OCI-LY1 (cell line): ENCODE data around the gene KAT2B.
"Not testable (repeated sequence)": the region's sequence is repeated elsewhere in the genome, so short reads cannot be mapped to it uniquely, and the experiment has no call there.

ENCODE experiments used
- H2AFZ ChIP-seq: fragments of 200-600 bp; sonication (generic), shearing (Covaris generic); 2 replicates; pipeline ENCODE4 v1.6.0; 2014; ENCODE audit warnings: antibody characterized with exemption, mild to moderate bottlenecking, low read length
- H3F3A ChIP-seq: fragments of 200-600 bp; sonication (generic), shearing (Covaris generic); 2 replicates; pipeline ENCODE4 v1.6.0; 2014; ENCODE audit warnings: mild to moderate bottlenecking, antibody characterized with exemption, low read length, moderate library complexity; ENCODE audit not compliant: insufficient read depth
- H3K27ac ChIP-seq: fragments of 200-600 bp; sonication (generic); 2 replicates; pipeline ENCODE4 v1.5.1; 2014; ENCODE audit warnings: low read length, mixed run types, mild to moderate bottlenecking, low read depth; ENCODE audit not compliant: poor library complexity, severe bottlenecking
- H3K27me3 ChIP-seq: fragments of 200-600 bp; sonication (generic); 2 replicates; pipeline ENCODE4 v1.6.0; 2014; ENCODE audit warnings: antibody characterized with exemption, mild to moderate bottlenecking, low read length, moderate library complexity; ENCODE audit not compliant: insufficient read depth
- H3K36me3 ChIP-seq: fragments of 200-600 bp; sonication (generic); 2 replicates; pipeline ENCODE4 v1.6.1; 2014; ENCODE audit warnings: mild to moderate bottlenecking, antibody characterized with exemption, low read length, moderate library complexity, mixed read lengths; ENCODE audit not compliant: insufficient read depth
- H3K4me1 ChIP-seq: fragments of 200-600 bp; sonication (generic); 2 replicates; pipeline ENCODE4 v1.5.1; 2014; ENCODE audit warnings: mild to moderate bottlenecking, low read length, moderate library complexity; ENCODE audit not compliant: insufficient read depth, severe bottlenecking
- H3K4me2 ChIP-seq: fragments of 200-600 bp; sonication (generic), shearing (Covaris generic); 2 replicates; pipeline ENCODE4 v1.6.1; 2014; ENCODE audit warnings: low read length
- H3K4me3 ChIP-seq: fragments of 200-600 bp; sonication (generic); 2 replicates; pipeline ENCODE4 v1.5.1; 2014; ENCODE audit warnings: low read length, low read depth, mild to moderate bottlenecking, mixed read lengths; ENCODE audit not compliant: poor library complexity, severe bottlenecking
- H3K79me2 ChIP-seq: fragments of 200-600 bp; shearing (Covaris generic); 2 replicates; pipeline ENCODE4 v1.6.1; 2016; ENCODE audit warnings: mixed run types, low read length, mixed read lengths; ENCODE audit not compliant: insufficient read depth
- H3K9ac ChIP-seq: fragments of 200-600 bp; sonication (generic), shearing (Covaris generic); 2 replicates; pipeline ENCODE4 v1.6.1; 2014; ENCODE audit warnings: mild to moderate bottlenecking, low read length, mixed read lengths
- H3K9me2 ChIP-seq: fragments of 200-600 bp; sonication (generic), shearing (Covaris generic); 2 replicates; pipeline ENCODE4 v1.6.1; 2014; ENCODE audit warnings: low read depth, mild to moderate bottlenecking, low read length, mixed read lengths
- H3K9me3 ChIP-seq: fragments of 200-600 bp; shearing (Covaris generic); 2 replicates; pipeline ENCODE4 v1.6.1; 2014; ENCODE audit warnings: low read length, mixed read lengths
- H4K20me1 ChIP-seq: fragments of 200-600 bp; sonication (generic), shearing (Covaris generic); 2 replicates; pipeline ENCODE4 v1.6.0; 2016; ENCODE audit warnings: mild to moderate bottlenecking, low read length; ENCODE audit not compliant: insufficient read depth
- EZH2 ChIP-seq: fragments of 200-600 bp; sonication (generic), shearing (Covaris generic); IDR thresholded peaks from 2 replicates; pipeline ENCODE4 v1.8.0; 2017; ENCODE audit warnings: borderline replicate concordance, mixed run types, mild to moderate bottlenecking, antibody characterized with exemption, low read length, moderate library complexity, mixed read lengths
- TF ChIP-seq, protein P1 (sequence below): fragments of 200-600 bp; sonication (generic), shearing (Covaris generic); IDR thresholded peaks from 2 replicates; pipeline ENCODE4 v1.5.1; 2017; ENCODE audit warnings: mild to moderate bottlenecking, antibody characterized with exemption, low read length, moderate library complexity, mixed read lengths

The KAT2B gene

DNA sequence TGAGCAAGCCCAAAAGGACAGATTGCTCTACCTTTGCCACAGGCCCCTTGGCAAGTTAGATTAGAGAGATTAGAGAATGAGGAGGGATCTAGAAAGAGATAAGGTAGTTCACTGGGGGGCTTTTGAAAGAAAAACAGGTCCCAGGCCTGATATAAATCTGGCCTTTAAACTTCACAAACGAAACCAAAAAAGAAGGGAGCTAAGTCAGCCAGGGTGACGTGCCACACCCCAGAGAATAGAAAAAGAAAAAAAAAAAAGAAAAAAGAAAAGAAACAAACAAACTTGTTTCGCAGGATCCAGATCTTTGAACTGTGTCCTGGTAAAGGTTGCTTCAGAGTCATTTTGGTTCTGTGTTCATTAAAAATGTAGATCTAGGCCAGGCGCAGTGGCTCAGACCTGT is 3.6 kb downstream of the KAT2B start:
- Histone ChIP-seq H3K79me2 (peaks cover 35% of the 10 kb centered on the region), H3F3A (peaks cover 5% of the 10 kb centered on the region; the same call in 1 of the 2 replicates), H3K9me2 (no peaks in the 10 kb centered on the region), H2AFZ (no peak overlapping the region), H3K9ac (peak overlapping the region; percentile 50), H3K4me2 (peak overlapping the region; percentile 73), H3K27me3 (no peaks in the 10 kb centered on the region), H3K4me3 (peak overlapping the region; percentile 31), H3K9me3 (no peaks in the 10 kb centered on the region), H3K36me3 (no peaks in the 10 kb centered on the region), H3K4me1 (peaks cover 72% of the 10 kb centered on the region), H4K20me1 (no peaks in the 10 kb centered on the region), H3K27ac (peak overlapping the region; percentile 92)
- no peak for TF ChIP-seq EZH2

DNA sequence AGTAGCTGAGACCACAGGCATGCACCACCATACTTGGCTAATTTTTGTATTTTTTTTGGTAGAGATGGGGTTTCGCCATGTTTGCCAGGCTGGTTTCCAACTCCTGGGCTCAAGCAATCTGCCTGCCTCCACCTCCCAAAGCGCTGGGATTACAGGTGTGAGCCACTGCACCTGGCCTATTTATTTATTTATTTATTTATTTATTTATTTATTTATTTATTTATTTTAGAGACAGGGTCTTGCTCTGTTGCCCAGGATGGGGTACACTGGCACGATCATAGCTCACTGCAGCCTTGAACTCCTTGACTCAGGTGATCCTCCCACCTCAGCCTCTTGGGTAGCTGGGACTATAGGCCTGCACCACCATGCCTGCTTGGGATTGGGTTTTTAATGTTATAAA is 4.9 kb downstream of the KAT2B start:
- H3K27me3 ChIP-seq, H3K9me2 ChIP-seq: not testable (repeated sequence)
- H3K79me2 ChIP-seq, result peaks cover 36% of the 10 kb centered on the region

DNA sequence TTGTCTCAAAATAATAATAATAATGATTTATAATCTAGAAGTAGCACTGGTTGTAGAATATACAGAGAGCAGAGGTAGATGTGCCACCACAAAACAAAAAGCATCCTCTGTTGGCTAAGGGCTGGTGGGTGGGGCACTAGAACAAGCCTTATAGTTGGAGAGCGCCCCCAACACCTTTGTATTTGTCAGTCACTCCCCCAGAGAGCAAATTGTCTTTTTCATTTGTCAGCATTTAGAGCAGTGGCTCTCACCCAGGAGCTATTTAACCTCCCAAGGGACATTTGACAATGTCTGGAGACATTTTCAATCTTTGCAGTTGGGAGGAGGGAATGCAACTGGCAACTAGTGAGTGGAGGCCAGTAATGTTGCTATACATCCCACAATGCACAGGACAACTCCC is 6.3 kb downstream of the KAT2B start:
- Histone ChIP-seq H3K4me1 (peaks cover 77% of the 10 kb centered on the region), H4K20me1 (no peaks in the 10 kb centered on the region), H3K27me3 (no peaks in the 10 kb centered on the region), H3K36me3 (no peaks in the 10 kb centered on the region), H3K4me3 (peak overlapping the region; percentile 47), H3K79me2 (peaks cover 40% of the 10 kb centered on the region), H3K9ac (peak overlapping the region; percentile 64; the same call in 1 of the 2 replicates), H3K9me3 (no peaks in the 10 kb centered on the region), H3K4me2 (peak overlapping the region; percentile 72), H3F3A (peaks cover 5% of the 10 kb centered on the region; the same call in 1 of the 2 replicates), H3K9me2 (no peaks in the 10 kb centered on the region), H3K27ac (peak overlapping the region; percentile 84), H2AFZ (no peak overlapping the region)
- TF ChIP-seq, protein P1, sequence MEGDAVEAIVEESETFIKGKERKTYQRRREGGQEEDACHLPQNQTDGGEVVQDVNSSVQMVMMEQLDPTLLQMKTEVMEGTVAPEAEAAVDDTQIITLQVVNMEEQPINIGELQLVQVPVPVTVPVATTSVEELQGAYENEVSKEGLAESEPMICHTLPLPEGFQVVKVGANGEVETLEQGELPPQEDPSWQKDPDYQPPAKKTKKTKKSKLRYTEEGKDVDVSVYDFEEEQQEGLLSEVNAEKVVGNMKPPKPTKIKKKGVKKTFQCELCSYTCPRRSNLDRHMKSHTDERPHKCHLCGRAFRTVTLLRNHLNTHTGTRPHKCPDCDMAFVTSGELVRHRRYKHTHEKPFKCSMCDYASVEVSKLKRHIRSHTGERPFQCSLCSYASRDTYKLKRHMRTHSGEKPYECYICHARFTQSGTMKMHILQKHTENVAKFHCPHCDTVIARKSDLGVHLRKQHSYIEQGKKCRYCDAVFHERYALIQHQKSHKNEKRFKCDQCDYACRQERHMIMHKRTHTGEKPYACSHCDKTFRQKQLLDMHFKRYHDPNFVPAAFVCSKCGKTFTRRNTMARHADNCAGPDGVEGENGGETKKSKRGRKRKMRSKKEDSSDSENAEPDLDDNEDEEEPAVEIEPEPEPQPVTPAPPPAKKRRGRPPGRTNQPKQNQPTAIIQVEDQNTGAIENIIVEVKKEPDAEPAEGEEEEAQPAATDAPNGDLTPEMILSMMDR, result peak; percentile 33
- no peak for TF ChIP-seq EZH2

More for the DNA sequence above, 4.9 kb downstream of the KAT2B start:
- H3K9ac ChIP-seq, H3K4me3 ChIP-seq, H3K9me3 ChIP-seq, H3F3A ChIP-seq, H3K4me2 ChIP-seq, H3K36me3 ChIP-seq, H4K20me1 ChIP-seq, H2AFZ ChIP-seq, H3K27ac ChIP-seq: not testable (repeated sequence)
- peaks cover 77% of the 10 kb centered on the region for H3K4me1 ChIP-seq

DNA sequence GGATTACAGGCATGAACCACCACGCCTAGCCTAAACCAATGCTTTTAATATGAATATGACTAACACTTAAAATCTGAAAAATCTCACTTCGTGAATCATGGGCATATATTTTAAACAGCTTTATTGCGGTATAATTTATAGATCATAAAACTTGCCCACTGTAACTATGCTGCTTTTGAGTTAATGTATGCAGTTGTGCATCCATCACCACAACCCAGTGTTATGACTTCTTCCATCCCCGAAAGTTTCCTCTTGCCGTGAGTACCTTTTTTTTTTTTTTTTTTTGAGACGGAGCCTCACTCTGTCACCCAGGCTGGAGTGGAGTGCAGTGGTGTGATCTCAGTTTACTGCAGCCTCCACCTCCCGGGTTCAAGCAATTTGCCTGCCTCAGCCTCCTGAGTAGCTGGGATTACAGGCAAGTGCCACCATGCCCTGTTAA is 7.1 kb downstream of the KAT2B start:
- Histone ChIP-seq H3K36me3 (no peaks in the 10 kb centered on the region), H3K9me2 (no peaks in the 10 kb centered on the region), H3K27ac (peak overlapping the region; percentile 84), H3K9me3 (no peaks in the 10 kb centered on the region), H3K4me3 (peak overlapping the region; percentile 47), H3K9ac (peak overlapping the region; percentile 64; the same call in 1 of the 2 replicates), H3K4me1 (peaks cover 69% of the 10 kb centered on the region), H3K27me3 (no peaks in the 10 kb centered on the region), H3K4me2 (peak overlapping the region; percentile 72), H3F3A (peaks cover 4% of the 10 kb centered on the region; the same call in 1 of the 2 replicates), H3K79me2 (peaks cover 37% of the 10 kb centered on the region), H2AFZ (no peak overlapping the region), H4K20me1 (no peaks in the 10 kb centered on the region)
- no peak for TF ChIP-seq EZH2
- TF ChIP-seq, protein P1, result no peak
